IMR-90 (cell line): ENCODE measurements around the gene DRC7. TPM values are rescaled to one million over a fixed set of nuclear protein-coding genes. Genes with fewer than 3 reads are reported as not detected.

Source experiments
- microRNA-seq, 2 experiments: library from miRNA; stranded (forward) in 1 of 2; unstranded in 1 of 2; fragments of 10-50 nt in 1 of 2; fragments of <30 nt in 1 of 2; gene quantifications in 1 of 2; microRNA quantifications in 1 of 2; one replicate each; pipeline versions ENCODE3 to v1.1.0; 2013 to 2020; ENCODE audit not compliant: insufficient read depth in 1 of 2, insufficient read length in 1 of 2, unreplicated experiment in 1 of 2
- polyA plus RNA-seq, 3 experiments: library from polyadenylated mRNA; depleted of rRNA; stranded (reverse); fragments of >200 nt; gene quantifications; 2 replicates each; pipeline ENCODE4 v1.2.3, GENCODE V29; 2012; ENCODE audit warnings: low replicate concordance in 1 of 3
- small RNA-seq, 5 experiments: library from RNA; depleted of rRNA; stranded (forward); fragments of <200 nt; gene quantifications; one replicate each; pipeline ENCODE3, GENCODE V24; 2012
- total RNA-seq: library from RNA; depleted of rRNA; stranded (reverse); fragments of >200 nt; gene quantifications from 2 replicates; pipeline ENCODE4 v1.2.3, GENCODE V29; 2012; rRNA removed

The DRC7 gene
- total and polyA plus RNA-seq, 2 of the 4 experiments (the other 2 are of a cell fraction), result not detected

Small RNAs within 50 kb of the gene (microRNA-seq; reads per million reads assigned to microRNA genes)
- 0 to 1.0 reads per million in 2 experiments for gene MIR6772

Small RNAs within 50 kb of the gene (small RNA-seq; reads per million reads assigned to genes)
- 0 reads per million in 5 experiments for gene MIR6772

Other genes with a start within 250 kb of the DRC7 start
- gene CIAPIN1, start 247.4 kb upstream of the DRC7 start, total RNA-seq, result 42.2 and 47.7 TPM in 2 replicates
- 40.2 and 41.6 TPM in 2 replicates for gene CIAPIN1, start 247.4 kb upstream of the DRC7 start, polyA plus RNA-seq (2012; rRNA removed)
- 50.0 and 57.9 TPM in 2 replicates for gene COQ9, start 247.3 kb upstream of the DRC7 start, total RNA-seq
- gene COQ9, start 247.3 kb upstream of the DRC7 start, polyA plus RNA-seq (2012; rRNA removed), result 56.1 and 58.5 TPM in 2 replicates
- gene POLR2C, start 232.1 kb upstream of the DRC7 start, total RNA-seq, result 188 and 340 TPM in 2 replicates
- gene POLR2C, start 232.1 kb upstream of the DRC7 start, polyA plus RNA-seq (2012; rRNA removed), result 136 and 137 TPM in 2 replicates
- gene DOK4, start 208.3 kb upstream of the DRC7 start, total RNA-seq, result 20.3 and 22.0 TPM in 2 replicates
- 25.9 and 30.1 TPM in 2 replicates for gene DOK4, start 208.3 kb upstream of the DRC7 start, polyA plus RNA-seq (2012; rRNA removed)
- 5.4 and 5.6 TPM in 2 replicates for gene CCDC102A, start 158.2 kb upstream of the DRC7 start, total RNA-seq
- 8.5 and 11.4 TPM in 2 replicates for gene CCDC102A, start 158.2 kb upstream of the DRC7 start, polyA plus RNA-seq (2012; rRNA removed)
- not detected in 2 replicates for gene ADGRG5, start 152.2 kb upstream of the DRC7 start, total RNA-seq
- not detected in 2 replicates for gene ADGRG5, start 152.2 kb upstream of the DRC7 start, polyA plus RNA-seq (2012; rRNA removed)
- gene ADGRG1, start 66.2 kb upstream of the DRC7 start, total RNA-seq, result 0.83 and 0.90 TPM in 2 replicates
- gene ADGRG1, start 66.2 kb upstream of the DRC7 start, polyA plus RNA-seq (2012; rRNA removed), result 7.0 and 8.4 TPM in 2 replicates
- not detected in 2 replicates for gene ADGRG3, start 26.5 kb upstream of the DRC7 start, total RNA-seq
- not detected in 2 replicates for gene ADGRG3, start 26.5 kb upstream of the DRC7 start, polyA plus RNA-seq (2012; rRNA removed)
- gene KATNB1, start 41.0 kb downstream of the DRC7 start, total RNA-seq, result 10.9 and 14.2 TPM in 2 replicates
- gene KATNB1, start 41.0 kb downstream of the DRC7 start, polyA plus RNA-seq (2012; rRNA removed), result 23.5 and 27.6 TPM in 2 replicates
- gene KIFC3, start 107.7 kb downstream of the DRC7 start, total RNA-seq, result 38.3 and 48.6 TPM in 2 replicates
- gene KIFC3, start 107.7 kb downstream of the DRC7 start, polyA plus RNA-seq (2012; rRNA removed), result 62.5 and 66.6 TPM in 2 replicates